ENCODE data around the gene RPTOR.

DNA sequence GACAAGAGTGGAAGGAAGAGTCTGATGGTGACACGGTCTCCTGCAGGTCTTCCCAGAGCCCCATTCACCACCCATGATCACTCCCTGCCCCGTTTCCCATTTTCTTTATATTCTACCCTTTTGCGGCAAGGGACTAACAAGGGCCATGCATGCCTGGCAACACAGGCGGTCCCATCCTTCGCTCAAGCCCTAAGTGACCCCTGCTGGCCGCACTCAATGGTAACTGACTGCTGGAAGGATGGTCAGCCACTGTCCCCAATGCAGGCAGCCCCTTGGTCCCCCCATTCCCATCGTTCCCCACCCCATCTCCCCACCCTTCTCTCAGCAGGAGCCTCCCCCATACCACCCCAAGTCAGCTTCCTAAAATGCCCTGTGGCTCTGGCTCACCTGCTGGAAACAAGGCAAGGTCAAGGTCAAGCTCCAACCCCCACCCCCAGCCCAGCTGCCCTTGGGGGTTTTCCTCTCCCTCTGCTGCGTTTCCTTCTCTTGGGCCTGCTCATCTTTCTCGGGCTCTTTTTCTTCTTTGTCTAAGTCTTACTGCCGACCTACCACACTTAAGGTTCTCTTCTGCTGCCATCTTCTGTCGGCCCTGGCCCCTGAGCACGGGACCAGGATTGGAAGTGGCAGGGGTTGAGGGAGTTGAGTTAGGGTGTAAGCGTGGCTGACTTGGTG lies 116.0 kb downstream of the RPTOR start:
- no peak for TF ChIP-seq GABPA (IDR thresholded peaks at IDR 0.05; ENCODE audit: low read depth)
- TF ChIP-seq, protein P1, sequence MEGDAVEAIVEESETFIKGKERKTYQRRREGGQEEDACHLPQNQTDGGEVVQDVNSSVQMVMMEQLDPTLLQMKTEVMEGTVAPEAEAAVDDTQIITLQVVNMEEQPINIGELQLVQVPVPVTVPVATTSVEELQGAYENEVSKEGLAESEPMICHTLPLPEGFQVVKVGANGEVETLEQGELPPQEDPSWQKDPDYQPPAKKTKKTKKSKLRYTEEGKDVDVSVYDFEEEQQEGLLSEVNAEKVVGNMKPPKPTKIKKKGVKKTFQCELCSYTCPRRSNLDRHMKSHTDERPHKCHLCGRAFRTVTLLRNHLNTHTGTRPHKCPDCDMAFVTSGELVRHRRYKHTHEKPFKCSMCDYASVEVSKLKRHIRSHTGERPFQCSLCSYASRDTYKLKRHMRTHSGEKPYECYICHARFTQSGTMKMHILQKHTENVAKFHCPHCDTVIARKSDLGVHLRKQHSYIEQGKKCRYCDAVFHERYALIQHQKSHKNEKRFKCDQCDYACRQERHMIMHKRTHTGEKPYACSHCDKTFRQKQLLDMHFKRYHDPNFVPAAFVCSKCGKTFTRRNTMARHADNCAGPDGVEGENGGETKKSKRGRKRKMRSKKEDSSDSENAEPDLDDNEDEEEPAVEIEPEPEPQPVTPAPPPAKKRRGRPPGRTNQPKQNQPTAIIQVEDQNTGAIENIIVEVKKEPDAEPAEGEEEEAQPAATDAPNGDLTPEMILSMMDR (IDR thresholded peaks at IDR 0.05; ENCODE audit: insufficient read depth, low read length): no peak
